Urinary bladder (tissue), 4 donors: ENCODE measurements around the gene CYTH3. TPM values are rescaled to one million over a fixed set of nuclear protein-coding genes. Genes with fewer than 3 reads are reported as not detected.

ENCODE experiments used
- DNase-seq: peaks from one replicate; pipeline ENCODE4 v3.0.0-alpha.2; 2015; ENCODE audit errors: extremely low spot score
- H3K27ac ChIP-seq: one replicate; pipeline ENCODE4 v1.5.1; 2013; ENCODE audit warnings: low read depth, mild to moderate bottlenecking, moderate library complexity
- H3K36me3 ChIP-seq: one replicate; pipeline ENCODE4 v1.6.1; 2013; ENCODE audit warnings: mild to moderate bottlenecking, moderate library complexity; ENCODE audit not compliant: insufficient read depth
- H3K4me1 ChIP-seq: one replicate; pipeline ENCODE4 v1.6.1; 2013; ENCODE audit warnings: mild to moderate bottlenecking, moderate library complexity; ENCODE audit not compliant: insufficient read depth
- H3K4me3 ChIP-seq: one replicate; pipeline ENCODE4 v1.5.1; 2013; ENCODE audit warnings: low read depth, low read length
- WGBS: extraction: QIAGEN DNeasy Blood & Tissue Kit; methylation state at CpG from one replicate; pipeline ENCODE4 v1.1.7; 2013; 5-methylcytosine and 5-hydroxymethylcytosine counted together
- polyA plus RNA-seq: library from polyadenylated mRNA; stranded (reverse); fragments of 200-250 nt; gene quantifications from one replicate; pipeline ENCODE4 v1.2.3, GENCODE V29; 2013
- total RNA-seq: library from RNA; depleted of rRNA; stranded (reverse); fragments of >200 nt; gene quantifications from one replicate; pipeline ENCODE4 v1.2.3, GENCODE V29; 2014
- donor health status: healthy with polysubstance abuse.
- donor health status: healthy.

CYTH3 gene
- total and polyA plus RNA-seq, 2 donors: 23.5 to 28.9 TPM

GRCh38 chr7:6165521-6166320, 106.7 kb downstream of the CYTH3 start:
- Histone ChIP-seq H3K27ac (no peak overlapping the region), H3K36me3 (no peaks in the 10 kb centered on the region), H3K4me3 (no peak overlapping the region), H3K4me1 (no peaks in the 10 kb centered on the region)
- no peak for DNase-seq
- WGBS: 93% methylated on average over 36 of the region's 36 CpGs

GRCh38 chr7:6165075-6165474, 107.3 kb downstream of the CYTH3 start:
- Histone ChIP-seq H3K4me1 (no peaks in the 10 kb centered on the region), H3K27ac (no peak overlapping the region), H3K36me3 (no peaks in the 10 kb centered on the region), H3K4me3 (no peak overlapping the region)
- WGBS: 83% methylated on average over 19 of the region's 19 CpGs
- no peak for DNase-seq

- WGBS: 84% methylated on average over 28 of the region's 28 CpGs
- no peak for DNase-seq
- H3K4me3 ChIP-seq: no peak overlapping the region
- H3K4me1 ChIP-seq: no peaks in the 10 kb centered on the region
- H3K36me3 ChIP-seq: no peaks in the 10 kb centered on the region
- no peak overlapping the region for H3K27ac ChIP-seq
These were observed 107.9 kb downstream of the CYTH3 start for GRCh38 chr7:6164491-6164890.

DNA sequence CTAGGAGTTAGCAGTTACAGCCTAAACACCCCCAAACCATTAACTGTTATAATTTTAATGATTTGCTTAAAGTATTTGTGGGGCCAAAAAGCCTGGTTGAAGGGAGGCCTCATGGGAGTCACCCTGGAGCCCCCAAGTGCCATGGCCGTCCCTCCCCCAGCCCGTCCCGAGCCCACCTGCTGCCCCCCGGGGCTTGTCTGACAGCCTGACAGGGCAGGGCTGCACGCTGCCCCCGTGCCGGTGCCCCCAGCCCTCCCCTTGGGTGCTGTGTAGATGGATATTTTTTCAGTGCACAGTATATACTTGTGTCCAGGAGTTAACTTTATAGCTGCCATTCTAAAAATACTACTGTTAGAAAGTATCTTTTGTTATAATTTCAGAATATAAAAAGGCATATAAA, 108.4 kb downstream of the CYTH3 start:
- WGBS: 89% methylated on average over 7 of the region's 7 CpGs
- Histone ChIP-seq H3K27ac (no peak overlapping the region), H3K4me3 (no peak overlapping the region), H3K4me1 (no peaks in the 10 kb centered on the region), H3K36me3 (no peaks in the 10 kb centered on the region)
- no peak for DNase-seq

GRCh38 chr7:6163402-6163801, 109.0 kb downstream of the CYTH3 start:
- no peaks in the 10 kb centered on the region for H3K36me3 ChIP-seq

DNA sequence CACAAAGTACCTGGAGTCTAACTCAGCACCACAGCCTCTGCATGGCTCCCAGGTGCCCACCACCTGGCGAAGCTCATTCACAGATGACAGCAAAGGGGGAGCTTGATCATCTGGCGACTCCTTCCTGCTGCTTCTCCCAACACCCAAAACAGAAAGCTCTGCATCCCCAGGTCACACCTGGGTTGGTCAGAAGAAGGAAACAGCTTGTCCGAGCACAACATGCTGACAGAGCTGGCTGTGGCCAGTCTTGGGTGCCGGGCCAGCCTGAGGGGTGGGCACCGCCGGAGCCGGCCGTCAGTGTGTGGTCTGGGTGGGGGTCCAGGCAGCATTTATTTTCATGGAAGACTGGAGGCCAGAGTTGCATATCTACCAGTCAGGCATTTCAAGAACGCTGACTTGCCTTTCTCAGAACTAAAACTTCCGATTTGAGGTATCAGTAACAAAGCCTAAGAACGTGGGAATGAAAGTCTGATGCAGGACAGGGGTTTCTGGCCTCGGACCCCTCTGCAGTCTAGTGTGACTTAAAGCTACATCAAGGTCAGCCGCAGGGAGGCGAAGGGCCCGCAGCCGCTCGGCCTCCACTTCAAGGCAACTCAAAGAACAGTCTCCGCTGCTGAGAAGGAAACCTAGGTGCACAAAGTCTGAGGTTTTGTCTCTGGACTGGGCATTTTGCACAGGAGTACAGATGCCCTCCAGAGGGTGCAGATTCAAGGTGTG, 109.6 kb downstream of the CYTH3 start:
- DNase-seq: no peak
- no peak overlapping the region for H3K27ac ChIP-seq
- H3K4me3 ChIP-seq: no peak overlapping the region
- peaks cover under 1% of the 10 kb centered on the region for H3K36me3 ChIP-seq
- WGBS: 90% methylated on average over 18 of the region's 18 CpGs
- no peaks in the 10 kb centered on the region for H3K4me1 ChIP-seq

More at GRCh38 chr7:6163402-6163801, 109.0 kb downstream of the CYTH3 start:
- H3K4me1 ChIP-seq: no peaks in the 10 kb centered on the region
- no peak for DNase-seq
- whole genome bisulfite sequencing: 93% methylated on average over 17 of the region's 17 CpGs
- no peak overlapping the region for H3K4me3 ChIP-seq
- no peak overlapping the region for H3K27ac ChIP-seq

- Histone ChIP-seq H3K36me3 (peaks cover 3% of the 10 kb centered on the region), H3K27ac (no peak overlapping the region), H3K4me3 (no peak overlapping the region), H3K4me1 (no peaks in the 10 kb centered on the region)
- WGBS: 59% methylated on average over 8 of the region's 8 CpGs
- no peak for DNase-seq
These were observed 110.1 kb downstream of the CYTH3 start for GRCh38 chr7:6162331-6162620.

GRCh38 chr7:6161463-6162330, 110.7 kb downstream of the CYTH3 start:
- Histone ChIP-seq H3K4me3 (no peak overlapping the region), H3K4me1 (no peaks in the 10 kb centered on the region), H3K27ac (no peak overlapping the region), H3K36me3 (peaks cover 4% of the 10 kb centered on the region)
- WGBS: 76% methylated on average over 15 of the region's 15 CpGs
- no peak for DNase-seq

- WGBS: 26% methylated on average over 15 of the region's 15 CpGs
- Histone ChIP-seq H3K27ac (no peak overlapping the region), H3K36me3 (peaks cover 5% of the 10 kb centered on the region), H3K4me3 (no peak overlapping the region), H3K4me1 (no peaks in the 10 kb centered on the region)
- DNase-seq: no peak
These were observed 112.2 kb downstream of the CYTH3 start for GRCh38 chr7:6160191-6160623.

DNA sequence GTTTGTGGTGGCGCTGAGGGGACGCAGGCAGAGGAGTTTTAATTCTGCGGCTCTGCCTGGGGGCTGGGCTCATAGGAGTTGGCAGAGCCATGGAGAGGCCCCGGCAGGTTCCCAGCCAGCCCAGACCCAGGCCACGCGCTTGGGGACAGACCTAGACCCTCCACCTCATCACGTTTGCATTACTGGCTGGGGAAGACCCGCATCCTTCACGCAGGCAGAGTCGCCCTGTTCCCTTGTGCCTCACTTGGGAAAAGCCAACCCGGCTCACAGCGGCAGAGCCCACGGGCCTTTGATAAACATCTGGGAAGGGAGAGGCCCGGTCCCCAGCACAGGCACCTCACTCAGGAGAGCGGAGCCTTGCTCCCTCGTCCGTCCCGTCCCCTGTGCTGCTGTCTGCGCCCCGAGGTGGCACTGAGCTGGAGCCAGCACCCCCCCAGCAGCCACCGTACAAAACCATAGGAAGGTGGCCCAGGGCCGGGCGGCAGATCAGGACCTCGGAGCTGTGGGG, 112.8 kb downstream of the CYTH3 start:
- no peak for DNase-seq
- Histone ChIP-seq H3K27ac (no peak overlapping the region), H3K4me1 (no peaks in the 10 kb centered on the region), H3K4me3 (no peak overlapping the region), H3K36me3 (peaks cover 5% of the 10 kb centered on the region)
- WGBS: 72% methylated on average over 24 of the region's 24 CpGs

- H3K36me3 ChIP-seq: peaks cover 6% of the 10 kb centered on the region
- H3K4me1 ChIP-seq: no peaks in the 10 kb centered on the region
- no peak overlapping the region for H3K27ac ChIP-seq
- 87% methylated on average over 11 of the region's 11 CpGs for WGBS
- DNase-seq: no peak
- no peak overlapping the region for H3K4me3 ChIP-seq
These were observed 113.3 kb downstream of the CYTH3 start for GRCh38 chr7:6159097-6159483.

- Histone ChIP-seq H3K4me3 (no peak overlapping the region), H3K27ac (no peak overlapping the region), H3K36me3 (peaks cover 9% of the 10 kb centered on the region), H3K4me1 (no peaks in the 10 kb centered on the region)
- no peak for DNase-seq
- whole genome bisulfite sequencing: 90% methylated on average over 29 of the region's 29 CpGs
These were observed 113.9 kb downstream of the CYTH3 start for GRCh38 chr7:6158424-6159096.
